HEK293 (cell line): ENCODE results near the gene LEMD1.

ENCODE experiments used
- CTCF ChIA-PET: fragments of 350-600 bp; formaldehyde crosslinking; extraction: SDS; loops from one replicate; lab custom pipeline; 2021; ENCODE audit warnings: antibody characterized with exemption; lab: Yijun Ruan, JAX
- POLR2A ChIA-PET: fragments of 300-600 bp; formaldehyde crosslinking; extraction: SDS; loops from one replicate; lab custom pipeline; 2020; ENCODE audit warnings: antibody characterized with exemption, inconsistent platforms; lab: Yijun Ruan, JAX
- H3K27ac ChIP-seq: fragments of 200-500 bp; sonication (Bioruptor generic); 2 replicates; pipeline ENCODE4 v1.5.1; 2014; ENCODE audit warnings: low read depth, low read length, control low read depth, inconsistent platforms; ENCODE audit errors: extremely low read depth
- H3K36me3 ChIP-seq, 2 experiments: fragments of 200-500 bp in 1 of 2; sonication (Bioruptor generic) in 1 of 2; 1 replicate in 1 of 2; 2 replicates in 1 of 2; pipeline ENCODE4 v1.5.1; 2014 to 2017; ENCODE audit warnings: inconsistent platforms in 2 of 2, low read length in 2 of 2; ENCODE audit not compliant: control insufficient read depth in 2 of 2, insufficient read depth in 1 of 2
- H3K4me1 ChIP-seq: fragments of 200-500 bp; sonication (Bioruptor generic); 2 replicates; pipeline ENCODE4 v1.5.1; 2014; ENCODE audit warnings: mild to moderate bottlenecking, low read length, inconsistent platforms; ENCODE audit not compliant: control insufficient read depth, insufficient read depth
- H3K4me3 ChIP-seq: 2 replicates; pipeline ENCODE4 v1.5.1; 2011; ENCODE audit warnings: low read depth, mild to moderate bottlenecking, control low read depth, low read length, moderate library complexity
- H3K9me3 ChIP-seq: fragments of 200-500 bp; sonication (Bioruptor generic); 2 replicates; pipeline ENCODE4 v1.5.1; 2014; ENCODE audit warnings: low read depth, low read length, inconsistent platforms; ENCODE audit not compliant: control insufficient read depth, insufficient read depth
- GLI4 ChIP-seq: fragments of 450-650 bp; formaldehyde crosslinking; IDR thresholded peaks from 2 replicates; pipeline ENCODE4 v1.5.1; 2016; ENCODE audit warnings: missing biosample characterization, missing genetic modification characterization
- GLIS2 ChIP-seq: fragments of 450-650 bp; formaldehyde crosslinking; IDR thresholded peaks from 2 replicates; pipeline ENCODE4 v1.5.1; 2016; ENCODE audit warnings: missing biosample characterization, missing genetic modification characterization
- HOXA7 ChIP-seq: sonication (generic); formaldehyde crosslinking; IDR thresholded peaks from 2 replicates; pipeline ENCODE4 v1.8.1; 2022; ENCODE audit warnings: missing genetic modification reagents, borderline replicate concordance
- HOXC10 ChIP-seq: sonication (generic); formaldehyde crosslinking; IDR thresholded peaks from 2 replicates; pipeline ENCODE4 v1.8.1; 2023; ENCODE audit warnings: mild to moderate bottlenecking, missing genetic modification reagents
- RBAK ChIP-seq: fragments of 450-650 bp; formaldehyde crosslinking; IDR thresholded peaks from 2 replicates; pipeline ENCODE4 v1.5.1; 2016; ENCODE audit warnings: missing biosample characterization, missing genetic modification characterization
- ZFP37 ChIP-seq: fragments of 450-650 bp; formaldehyde crosslinking; IDR thresholded peaks from 2 replicates; pipeline ENCODE4 v1.5.1; 2016; ENCODE audit warnings: missing biosample characterization, missing genetic modification characterization
- ZNF174 ChIP-seq: fragments of 450-650 bp; formaldehyde crosslinking; IDR thresholded peaks from 2 replicates; pipeline ENCODE4 v1.5.0; 2017; ENCODE audit warnings: missing biosample characterization, mild to moderate bottlenecking, missing genetic modification characterization
- ZNF19 ChIP-seq: fragments of 450-650 bp; formaldehyde crosslinking; IDR thresholded peaks from 2 replicates; pipeline ENCODE4; 2016; ENCODE audit warnings: missing biosample characterization, missing genetic modification characterization, low read depth
- ZNF2 ChIP-seq: fragments of 450-650 bp; formaldehyde crosslinking; IDR thresholded peaks from 2 replicates; pipeline ENCODE4 v1.5.1; 2016; ENCODE audit warnings: missing biosample characterization, missing genetic modification characterization
- ZNF239 ChIP-seq: fragments of 450-650 bp; formaldehyde crosslinking; IDR thresholded peaks from 2 replicates; pipeline ENCODE4 v1.5.1; 2016; ENCODE audit warnings: missing biosample characterization, missing genetic modification characterization
- ZNF37A ChIP-seq: fragments of 450-650 bp; IDR thresholded peaks from 2 replicates; pipeline ENCODE4 v1.5.1; 2018; ENCODE audit warnings: missing biosample characterization, missing genetic modification characterization
- ZNF521 ChIP-seq: fragments of 450-650 bp; formaldehyde crosslinking; IDR thresholded peaks from 2 replicates; pipeline ENCODE4 v1.5.1; 2017; ENCODE audit warnings: missing biosample characterization, mild to moderate bottlenecking, missing genetic modification characterization
- ZNF530 ChIP-seq: fragments of 450-650 bp; formaldehyde crosslinking; IDR thresholded peaks from 2 replicates; pipeline ENCODE4 v1.5.1; 2016; ENCODE audit warnings: low read depth, missing biosample characterization, missing genetic modification characterization
- ZNF558 ChIP-seq: fragments of 450-650 bp; formaldehyde crosslinking; IDR thresholded peaks from 2 replicates; pipeline ENCODE4 v1.5.1; 2016; ENCODE audit warnings: missing biosample characterization, missing genetic modification characterization
- ZNF560 ChIP-seq: fragments of 450-650 bp; formaldehyde crosslinking; IDR thresholded peaks from 2 replicates; pipeline ENCODE4 v1.5.1; 2017; ENCODE audit warnings: missing biosample characterization, missing genetic modification characterization, borderline replicate concordance
- ZNF623 ChIP-seq: fragments of 450-650 bp; formaldehyde crosslinking; IDR thresholded peaks from 2 replicates; pipeline ENCODE4 v1.5.1; 2016; ENCODE audit warnings: missing biosample characterization, missing genetic modification characterization
- ZNF624 ChIP-seq: fragments of 450-650 bp; formaldehyde crosslinking; IDR thresholded peaks from 2 replicates; pipeline ENCODE4 v1.5.1; 2017; ENCODE audit warnings: missing biosample characterization, missing genetic modification characterization
- ZNF660 ChIP-seq: fragments of 450-650 bp; IDR thresholded peaks from 2 replicates; pipeline ENCODE4 v1.5.1; 2018; ENCODE audit warnings: missing biosample characterization, mild to moderate bottlenecking, missing genetic modification characterization
- ZNF664 ChIP-seq: fragments of 450-650 bp; formaldehyde crosslinking; IDR thresholded peaks from 2 replicates; pipeline ENCODE4 v1.5.1; 2016; ENCODE audit warnings: missing biosample characterization, missing genetic modification characterization
- ZNF701 ChIP-seq: fragments of 450-650 bp; formaldehyde crosslinking; IDR thresholded peaks from 2 replicates; pipeline ENCODE4 v1.5.1; 2016; ENCODE audit warnings: missing biosample characterization, missing genetic modification characterization
- ZNF76 ChIP-seq: fragments of 450-650 bp; formaldehyde crosslinking; IDR thresholded peaks from 2 replicates; pipeline ENCODE4; 2016; ENCODE audit warnings: low read depth, missing biosample characterization, missing genetic modification characterization, borderline replicate concordance
- TF ChIP-seq, protein P1 (sequence below): fragments of 450-650 bp; IDR thresholded peaks from 2 replicates; pipeline ENCODE4 v1.5.1; 2018; ENCODE audit warnings: missing biosample characterization, mild to moderate bottlenecking, missing genetic modification characterization
- TF ChIP-seq, protein P2 (sequence below): fragments of 450-650 bp; formaldehyde crosslinking; IDR thresholded peaks from 2 replicates; pipeline ENCODE4 v1.5.1; 2016; ENCODE audit warnings: missing biosample characterization, missing genetic modification characterization
- TF ChIP-seq, protein P3 (sequence below): sonication (generic); formaldehyde crosslinking; IDR thresholded peaks from 2 replicates; pipeline ENCODE4 v1.8.1; 2022; ENCODE audit warnings: mild to moderate bottlenecking, moderate library complexity, missing genetic modification reagents
- TF ChIP-seq, protein P4 (sequence below): fragments of 450-650 bp; formaldehyde crosslinking; IDR thresholded peaks from 2 replicates; pipeline ENCODE4 v1.5.1; 2016; ENCODE audit warnings: missing biosample characterization, missing genetic modification characterization

LEMD1 gene

DNA sequence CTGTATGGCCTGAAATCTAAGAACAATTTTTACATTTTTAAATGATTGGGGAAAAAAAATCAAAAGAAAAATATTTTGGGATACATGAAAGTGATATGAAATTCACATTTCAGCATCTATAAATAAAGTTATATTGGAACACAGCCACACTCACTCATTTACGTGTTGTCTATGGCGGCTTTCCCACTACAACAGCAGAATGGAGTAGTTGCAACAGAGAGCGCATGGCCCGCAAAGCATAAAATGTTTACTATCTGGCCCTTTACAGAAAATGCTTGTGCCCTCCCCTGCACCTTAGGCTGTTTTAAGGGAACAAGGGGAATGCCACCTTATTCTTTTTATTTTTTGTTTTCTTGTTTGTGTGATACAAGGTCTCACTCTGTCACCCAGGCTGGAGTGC, 68.7 kb downstream of the LEMD1 start:
- CTCF ChIA-PET, result interaction anchor here (0.7 to 3.4 kb wide), 29 partner anchors 8 to 1109 kb away, joined by 3 to 80 read pairs (median 8); partner anchors contain the start of gene LEMD1
- no peaks in the 10 kb centered on the region; the same call in 1 of the 2 replicates for H3K4me1 ChIP-seq
- no peak overlapping the region for H3K27ac ChIP-seq
- POLR2A ChIA-PET, result interaction anchor here (1.1 kb wide), 1 partner anchor 132 kb away, joined by 3 read pairs; no protein-coding TSS in a partner anchor
- H3K9me3 ChIP-seq, result no peaks in the 10 kb centered on the region
- no peaks in the 10 kb centered on the region for H3K36me3 ChIP-seq
- TF ChIP-seq, protein P1, sequence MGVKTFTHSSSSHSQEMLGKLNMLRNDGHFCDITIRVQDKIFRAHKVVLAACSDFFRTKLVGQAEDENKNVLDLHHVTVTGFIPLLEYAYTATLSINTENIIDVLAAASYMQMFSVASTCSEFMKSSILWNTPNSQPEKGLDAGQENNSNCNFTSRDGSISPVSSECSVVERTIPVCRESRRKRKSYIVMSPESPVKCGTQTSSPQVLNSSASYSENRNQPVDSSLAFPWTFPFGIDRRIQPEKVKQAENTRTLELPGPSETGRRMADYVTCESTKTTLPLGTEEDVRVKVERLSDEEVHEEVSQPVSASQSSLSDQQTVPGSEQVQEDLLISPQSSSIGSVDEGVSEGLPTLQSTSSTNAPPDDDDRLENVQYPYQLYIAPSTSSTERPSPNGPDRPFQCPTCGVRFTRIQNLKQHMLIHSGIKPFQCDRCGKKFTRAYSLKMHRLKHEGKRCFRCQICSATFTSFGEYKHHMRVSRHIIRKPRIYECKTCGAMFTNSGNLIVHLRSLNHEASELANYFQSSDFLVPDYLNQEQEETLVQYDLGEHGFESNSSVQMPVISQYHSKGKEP, result peak; percentile 69
- no peak for TF ChIP-seq ZNF558 (tag by site-specific recombination)
- TF ChIP-seq, all 188 proteins: peak for 1
- H3K4me3 ChIP-seq, result no peak overlapping the region

DNA sequence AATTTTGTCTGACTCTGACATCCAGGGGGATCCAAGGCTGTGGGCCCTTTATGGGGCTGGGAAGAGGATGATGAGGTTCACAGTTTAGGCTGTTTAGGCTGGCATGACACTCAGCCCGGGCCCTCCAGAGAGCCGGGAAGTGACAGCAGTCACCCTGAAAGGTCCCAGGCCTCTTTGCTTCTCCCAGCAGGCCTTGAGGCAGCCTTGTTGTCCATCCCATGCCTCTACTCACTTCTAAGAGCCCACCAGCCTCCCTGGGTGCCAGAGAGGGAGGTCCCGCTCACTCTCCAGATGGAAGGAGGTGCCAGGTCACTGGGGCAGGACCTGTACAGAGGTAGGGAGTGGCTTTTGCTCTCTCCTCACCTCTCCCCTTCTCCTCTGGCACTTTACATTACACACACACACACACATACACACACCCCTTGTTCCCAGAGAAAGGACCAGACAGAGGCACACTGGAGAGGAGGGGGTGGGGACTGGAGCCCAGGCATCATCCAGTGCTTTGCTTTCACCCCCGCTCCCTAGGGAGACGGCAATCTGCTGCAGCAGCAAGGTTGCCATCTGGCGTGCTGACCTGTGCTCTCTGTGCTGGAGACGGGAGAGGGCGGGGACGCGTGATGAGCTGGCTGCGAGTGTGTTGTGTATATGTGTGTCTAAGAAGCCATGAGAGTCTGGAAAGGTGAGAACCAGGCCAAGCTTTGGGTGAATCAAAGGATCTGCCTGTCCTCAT, 69.7 kb downstream of the LEMD1 start:
- CTCF ChIA-PET, result interaction anchor here (0.6 to 3.4 kb wide), 9 partner anchors 11 to 556 kb away, joined by 3 to 80 read pairs (median 27); no protein-coding TSS in a partner anchor
- Histone ChIP-seq H3K4me3 (no peak overlapping the region), H3K27ac (no peak overlapping the region; the same call in 1 of the 2 replicates), H3K36me3 (no peaks in the 10 kb centered on the region), H3K9me3 (no peaks in the 10 kb centered on the region), H3K4me1 (no peaks in the 10 kb centered on the region; the same call in 1 of the 2 replicates)
- POLR2A ChIA-PET, result no interaction called here
- TF ChIP-seq ZNF76 (tag by site-specific recombination) (no peak), ZNF530 (tag by site-specific recombination) (no peak), GLIS2 (tag by site-specific recombination) (no peak), ZFP37 (no peak), ZNF2 (tag by site-specific recombination) (no peak), ZNF623 (tag by site-specific recombination) (no peak), ZNF624 (tag by site-specific recombination) (no peak), HOXC10 (CRISPR knock-in tag) (no peak), ZNF664 (tag by site-specific recombination) (no peak), ZNF521 (no peak), ZNF174 (tag by site-specific recombination) (no peak), ZNF560 (tag by site-specific recombination) (no peak), HOXA7 (CRISPR knock-in tag) (no peak), ZNF19 (no peak), RBAK (tag by site-specific recombination) (no peak), ZNF660 (tag by site-specific recombination) (no peak), GLI4 (tag by site-specific recombination) (no peak), ZNF701 (tag by site-specific recombination) (no peak), ZNF239 (tag by site-specific recombination) (no peak), ZNF37A (tag by site-specific recombination) (no peak)
- TF ChIP-seq, protein P2, sequence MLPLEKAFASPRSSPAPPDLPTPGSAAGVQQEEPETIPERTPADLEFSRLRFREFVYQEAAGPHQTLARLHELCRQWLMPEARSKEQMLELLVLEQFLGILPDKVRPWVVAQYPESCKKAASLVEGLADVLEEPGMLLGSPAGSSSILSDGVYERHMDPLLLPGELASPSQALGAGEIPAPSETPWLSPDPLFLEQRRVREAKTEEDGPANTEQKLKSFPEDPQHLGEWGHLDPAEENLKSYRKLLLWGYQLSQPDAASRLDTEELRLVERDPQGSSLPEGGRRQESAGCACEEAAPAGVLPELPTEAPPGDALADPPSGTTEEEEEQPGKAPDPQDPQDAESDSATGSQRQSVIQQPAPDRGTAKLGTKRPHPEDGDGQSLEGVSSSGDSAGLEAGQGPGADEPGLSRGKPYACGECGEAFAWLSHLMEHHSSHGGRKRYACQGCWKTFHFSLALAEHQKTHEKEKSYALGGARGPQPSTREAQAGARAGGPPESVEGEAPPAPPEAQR, result no peak
- TF ChIP-seq, protein P3, sequence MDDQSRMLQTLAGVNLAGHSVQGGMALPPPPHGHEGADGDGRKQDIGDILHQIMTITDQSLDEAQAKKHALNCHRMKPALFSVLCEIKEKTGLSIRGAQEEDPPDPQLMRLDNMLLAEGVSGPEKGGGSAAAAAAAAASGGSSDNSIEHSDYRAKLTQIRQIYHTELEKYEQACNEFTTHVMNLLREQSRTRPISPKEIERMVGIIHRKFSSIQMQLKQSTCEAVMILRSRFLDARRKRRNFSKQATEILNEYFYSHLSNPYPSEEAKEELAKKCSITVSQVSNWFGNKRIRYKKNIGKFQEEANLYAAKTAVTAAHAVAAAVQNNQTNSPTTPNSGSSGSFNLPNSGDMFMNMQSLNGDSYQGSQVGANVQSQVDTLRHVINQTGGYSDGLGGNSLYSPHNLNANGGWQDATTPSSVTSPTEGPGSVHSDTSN (CRISPR knock-in tag), result no peak
- TF ChIP-seq, protein P4, sequence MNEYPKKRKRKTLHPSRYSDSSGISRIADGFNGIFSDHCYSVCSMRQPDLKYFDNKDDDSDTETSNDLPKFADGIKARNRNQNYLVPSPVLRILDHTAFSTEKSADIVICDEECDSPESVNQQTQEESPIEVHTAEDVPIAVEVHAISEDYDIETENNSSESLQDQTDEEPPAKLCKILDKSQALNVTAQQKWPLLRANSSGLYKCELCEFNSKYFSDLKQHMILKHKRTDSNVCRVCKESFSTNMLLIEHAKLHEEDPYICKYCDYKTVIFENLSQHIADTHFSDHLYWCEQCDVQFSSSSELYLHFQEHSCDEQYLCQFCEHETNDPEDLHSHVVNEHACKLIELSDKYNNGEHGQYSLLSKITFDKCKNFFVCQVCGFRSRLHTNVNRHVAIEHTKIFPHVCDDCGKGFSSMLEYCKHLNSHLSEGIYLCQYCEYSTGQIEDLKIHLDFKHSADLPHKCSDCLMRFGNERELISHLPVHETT (tag by site-specific recombination), result no peak
